IPS DF 4.7 (cell line): ENCODE results near the gene SIVA1.

Experiments used
- DNase-seq: peaks from one replicate; pipeline ENCODE4 v3.0.0-alpha.2; 2013; ENCODE audit warnings: low spot score; ENCODE audit errors: extremely low read depth

SIVA1 gene

GRCh38 chr14:104806625-104807465, 53.9 kb downstream of the SIVA1 start:
- no peak for DNase-seq

DNA sequence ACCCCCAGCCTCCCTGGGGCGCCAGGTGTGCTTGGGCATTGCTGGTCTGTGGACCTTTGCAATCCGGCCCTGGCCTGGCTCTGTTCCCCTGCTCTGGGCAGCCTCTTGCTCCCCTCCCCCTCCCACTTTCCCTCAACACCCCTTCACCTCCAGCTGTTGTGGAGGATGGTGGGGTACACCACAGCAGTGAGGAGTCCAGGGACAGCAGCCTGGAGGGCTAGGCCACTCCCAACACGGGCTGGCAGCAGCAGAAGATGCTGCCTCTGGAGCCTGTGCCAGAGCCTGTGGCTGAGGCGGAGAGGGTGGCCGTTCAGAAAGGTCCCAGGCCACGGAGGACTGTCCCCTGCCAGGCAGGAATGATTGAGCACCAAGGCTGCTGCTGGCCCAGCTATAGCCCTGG, 55.5 kb downstream of the SIVA1 start:
- no peak for DNase-seq
